GM12872 (cell line): ENCODE data around the gene DYRK1A.

ENCODE experiments used
- TF ChIP-seq, protein P1 (sequence below): IDR thresholded peaks from 3 replicates; pipeline ENCODE4 v1.5.1; 2011; ENCODE audit warnings: low read depth, mild to moderate bottlenecking, low read length, moderate library complexity; ENCODE audit not compliant: insufficient read depth

The DYRK1A gene

DNA sequence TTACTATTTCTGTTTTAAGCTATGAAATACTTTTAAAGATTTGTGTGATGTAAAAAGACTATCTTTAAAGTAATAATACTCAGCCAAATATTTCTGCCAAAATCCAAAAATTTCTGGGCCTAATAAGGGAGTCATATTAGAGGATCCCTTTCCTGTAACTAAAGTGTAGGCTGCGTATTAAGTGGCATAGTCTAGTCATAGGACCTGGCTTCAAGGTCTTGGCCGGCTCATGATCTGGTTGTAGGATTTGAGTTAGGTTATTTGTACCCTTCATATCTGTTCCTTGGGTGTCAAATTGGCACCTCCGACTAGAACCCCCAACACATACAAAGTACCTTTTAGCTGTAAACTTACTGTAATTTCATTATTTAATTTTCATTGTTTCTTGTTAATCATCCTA, 107.8 kb downstream of the DYRK1A start:
- TF ChIP-seq, protein P1, sequence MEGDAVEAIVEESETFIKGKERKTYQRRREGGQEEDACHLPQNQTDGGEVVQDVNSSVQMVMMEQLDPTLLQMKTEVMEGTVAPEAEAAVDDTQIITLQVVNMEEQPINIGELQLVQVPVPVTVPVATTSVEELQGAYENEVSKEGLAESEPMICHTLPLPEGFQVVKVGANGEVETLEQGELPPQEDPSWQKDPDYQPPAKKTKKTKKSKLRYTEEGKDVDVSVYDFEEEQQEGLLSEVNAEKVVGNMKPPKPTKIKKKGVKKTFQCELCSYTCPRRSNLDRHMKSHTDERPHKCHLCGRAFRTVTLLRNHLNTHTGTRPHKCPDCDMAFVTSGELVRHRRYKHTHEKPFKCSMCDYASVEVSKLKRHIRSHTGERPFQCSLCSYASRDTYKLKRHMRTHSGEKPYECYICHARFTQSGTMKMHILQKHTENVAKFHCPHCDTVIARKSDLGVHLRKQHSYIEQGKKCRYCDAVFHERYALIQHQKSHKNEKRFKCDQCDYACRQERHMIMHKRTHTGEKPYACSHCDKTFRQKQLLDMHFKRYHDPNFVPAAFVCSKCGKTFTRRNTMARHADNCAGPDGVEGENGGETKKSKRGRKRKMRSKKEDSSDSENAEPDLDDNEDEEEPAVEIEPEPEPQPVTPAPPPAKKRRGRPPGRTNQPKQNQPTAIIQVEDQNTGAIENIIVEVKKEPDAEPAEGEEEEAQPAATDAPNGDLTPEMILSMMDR: no peak

DNA sequence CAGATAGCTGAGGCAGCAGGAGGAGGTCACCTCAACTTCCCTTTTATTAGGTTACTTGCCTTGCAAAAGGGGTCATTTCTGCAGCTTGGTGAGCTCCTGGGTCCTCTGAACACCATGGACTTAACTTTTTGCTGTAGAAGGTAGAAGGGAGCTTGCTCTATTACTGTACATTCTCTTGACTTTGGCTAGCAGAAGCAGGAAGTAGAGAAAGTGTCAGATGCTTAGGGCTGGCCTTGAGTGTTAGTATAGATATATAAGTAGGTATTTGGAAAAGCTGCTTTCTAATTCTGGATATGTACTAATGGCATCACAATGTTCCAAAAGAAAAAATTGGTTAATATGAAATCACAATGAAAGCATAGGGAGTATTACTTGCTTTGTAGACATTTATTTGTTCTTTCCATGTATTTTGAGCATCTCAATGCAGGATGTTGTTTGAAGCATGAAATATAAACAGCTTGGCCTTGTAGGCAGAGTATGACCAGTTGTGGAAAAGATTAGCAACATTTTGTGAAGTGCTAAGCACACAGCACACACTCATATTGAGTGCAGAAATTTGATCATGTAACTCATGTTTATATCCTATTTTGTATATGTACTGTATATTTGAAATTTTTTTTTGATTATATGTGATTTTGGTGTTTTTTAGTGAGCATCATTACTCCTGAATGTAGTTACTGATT, 108.8 kb downstream of the DYRK1A start:
- TF ChIP-seq, protein P1: no peak

DNA sequence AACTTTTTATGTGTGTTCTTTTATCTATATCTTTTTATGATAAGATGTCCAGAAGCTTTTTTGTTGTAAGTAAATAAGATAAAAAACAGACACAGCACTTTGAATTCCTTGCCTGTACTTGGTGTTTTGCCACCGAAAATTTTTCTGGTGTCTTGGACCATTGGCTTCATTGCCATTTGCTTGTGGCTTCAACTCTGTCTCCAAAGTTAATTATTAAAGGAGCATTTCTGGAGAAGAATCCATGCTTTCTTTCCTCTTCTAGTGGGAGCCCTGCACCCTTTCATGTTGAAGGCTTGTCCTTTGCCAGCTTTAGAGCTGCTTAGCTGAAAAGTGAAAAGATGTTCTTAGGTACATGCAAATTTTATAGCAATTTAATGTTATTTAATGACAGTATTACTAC, 112.2 kb downstream of the DYRK1A start:
- TF ChIP-seq, protein P1: no peak

DNA sequence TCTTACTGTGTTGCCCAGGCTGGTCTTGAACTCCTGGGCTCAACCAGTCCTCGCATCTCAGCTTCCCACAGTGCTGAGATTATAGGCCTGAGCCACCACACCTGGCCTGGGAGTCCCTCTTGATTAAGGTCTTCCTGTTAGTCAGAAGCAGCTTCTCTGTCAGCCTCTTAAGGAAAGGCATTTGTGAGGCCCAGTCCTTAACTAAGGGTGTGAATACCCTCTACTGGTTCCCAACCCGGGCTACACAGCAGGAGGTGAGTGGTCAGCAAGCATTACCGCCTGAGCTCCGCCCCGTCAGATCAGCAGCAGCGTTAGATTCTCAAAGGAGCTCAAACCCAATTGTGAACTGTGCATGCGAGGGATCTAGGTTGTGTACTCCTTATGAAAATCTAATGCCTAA, 117.2 kb downstream of the DYRK1A start:
- TF ChIP-seq, protein P1: no peak

DNA sequence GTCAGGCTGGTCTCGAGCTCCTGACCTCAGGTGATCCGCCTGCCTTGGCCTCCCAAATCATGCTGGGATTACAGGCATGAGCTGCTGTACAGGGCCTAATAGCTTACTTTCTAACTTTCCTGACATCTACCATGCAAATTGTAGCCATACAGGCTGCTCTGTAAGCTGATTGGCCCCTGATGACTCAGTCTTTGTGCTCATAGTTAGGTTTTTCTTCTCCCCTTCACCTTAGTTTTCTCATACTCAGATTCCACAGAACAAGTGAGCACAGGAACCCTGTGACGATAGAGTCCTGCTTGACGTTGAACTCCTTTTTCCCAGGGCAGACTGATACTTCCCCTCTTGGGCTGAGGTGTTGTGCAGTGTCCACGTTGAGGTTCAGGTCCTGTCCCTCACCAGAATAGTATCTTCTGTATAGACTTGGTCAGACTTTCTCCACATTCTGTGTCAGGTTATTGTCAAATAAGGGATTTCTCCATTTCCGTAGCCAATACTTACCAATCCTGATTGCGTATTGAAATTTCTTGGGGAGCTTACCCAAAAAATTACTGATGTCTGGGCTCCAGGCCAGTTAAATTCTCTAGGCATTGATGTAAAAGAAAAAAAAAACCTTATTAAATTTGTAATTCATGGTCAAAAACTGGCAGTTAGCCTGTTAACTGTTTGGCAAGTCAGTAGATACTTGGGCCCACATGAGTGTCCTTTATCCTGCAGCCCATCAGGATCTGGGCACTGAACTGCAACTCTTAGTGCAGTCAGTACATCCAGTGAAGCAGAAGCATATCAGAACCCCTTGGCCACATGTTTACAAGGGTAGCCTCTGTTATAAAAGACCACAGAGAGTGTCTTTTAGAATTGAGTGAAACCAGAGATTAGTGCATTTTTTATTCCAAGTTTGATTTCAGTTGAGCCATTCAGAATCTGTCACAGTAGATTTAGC, 118.2 kb downstream of the DYRK1A start:
- TF ChIP-seq, protein P1: no peak

DNA sequence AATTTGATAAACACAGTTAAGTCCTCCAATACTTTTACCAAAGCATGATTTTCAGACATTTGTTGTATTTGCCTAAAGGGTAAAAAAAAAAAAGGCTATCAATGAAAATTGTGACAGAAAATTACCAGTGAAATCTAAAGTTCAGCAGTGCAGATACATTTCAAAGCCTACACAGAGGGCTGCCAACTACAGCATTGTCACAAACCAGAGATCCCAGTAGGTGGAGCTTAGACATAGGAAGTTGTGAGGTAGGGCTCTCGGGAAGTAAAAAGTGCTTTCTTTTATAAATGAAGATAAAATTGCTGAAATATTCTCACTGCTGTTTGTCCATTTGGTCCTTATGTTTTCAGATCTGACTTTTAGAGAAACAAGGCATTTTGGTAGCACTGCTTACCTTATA, 123.0 kb downstream of the DYRK1A start:
- TF ChIP-seq, protein P1: no peak

DNA sequence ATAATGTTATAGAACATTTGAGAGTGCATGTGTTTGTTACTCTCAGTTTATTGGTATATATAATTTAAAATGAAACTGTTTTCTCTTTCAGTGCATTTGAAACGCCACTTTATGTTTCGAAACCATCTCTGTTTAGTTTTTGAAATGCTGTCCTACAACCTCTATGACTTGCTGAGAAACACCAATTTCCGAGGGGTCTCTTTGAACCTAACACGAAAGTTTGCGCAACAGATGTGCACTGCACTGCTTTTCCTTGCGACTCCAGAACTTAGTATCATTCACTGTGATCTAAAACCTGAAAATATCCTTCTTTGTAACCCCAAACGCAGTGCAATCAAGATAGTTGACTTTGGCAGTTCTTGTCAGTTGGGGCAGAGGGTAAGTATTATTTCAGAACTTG, 123.5 kb downstream of the DYRK1A start:
- TF ChIP-seq, protein P1: no peak
